Measurements from ENCODE around the gene HDAC4.

The HDAC4 gene

GRCh38 chr2:239119346-239120126 is 281.3 kb downstream of the HDAC4 start:
- ATAC-seq (ENCODE audit: low read depth): no peak
- no peak for DNase-seq (ENCODE audit: low spot score in 2 of 2)
- Mint-ChIP-seq H3K36me3 (peaks cover 7% of the 10 kb centered on the region), H3K27ac (no peak overlapping the region), H3K4me1 (peaks cover 5% of the 10 kb centered on the region), H3K9me3 (no peaks in the 10 kb centered on the region), H3K27me3 (peaks cover 2% of the 10 kb centered on the region), H3K4me3 (no peak overlapping the region)

GRCh38 chr2:239118675-239119211 is 282.1 kb downstream of the HDAC4 start:
- no peak for DNase-seq (ENCODE audit: low spot score in 2 of 2)

DNA sequence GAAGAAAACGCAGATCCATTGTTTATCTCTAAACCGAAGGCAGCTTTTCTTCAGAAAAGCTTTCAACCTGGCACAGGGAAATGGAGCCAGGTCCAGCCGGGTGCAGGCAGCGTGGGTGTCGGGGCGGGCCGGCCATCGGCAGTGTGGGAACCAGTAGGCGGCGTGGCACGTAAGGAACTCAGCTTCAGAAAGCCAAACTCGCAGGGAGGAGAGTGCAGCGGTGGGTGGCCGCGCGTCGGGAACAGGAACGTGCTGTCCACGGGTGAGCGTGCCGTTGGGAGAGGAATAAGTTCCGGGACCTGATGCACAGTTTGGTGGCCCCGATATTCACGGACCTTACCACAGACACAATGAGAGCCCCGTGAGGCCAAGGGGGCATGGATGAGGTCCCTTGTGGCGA is 282.6 kb downstream of the HDAC4 start:
- H3K9me3 Mint-ChIP-seq: no peaks in the 10 kb centered on the region
- H3K27ac Mint-ChIP-seq: no peak overlapping the region
- no peak overlapping the region for H3K4me3 Mint-ChIP-seq
- peaks cover 4% of the 10 kb centered on the region for H3K36me3 Mint-ChIP-seq
- H3K27me3 Mint-ChIP-seq: peaks cover 2% of the 10 kb centered on the region
- DNase-seq (ENCODE audit: low spot score in 2 of 2) (no peak), ATAC-seq (ENCODE audit: low read depth) (no peak)
- peaks cover 5% of the 10 kb centered on the region for H3K4me1 Mint-ChIP-seq

More at GRCh38 chr2:239118675-239119211, 282.1 kb downstream of the HDAC4 start:
- ATAC-seq (ENCODE audit: low read depth): no peak
- peaks cover 4% of the 10 kb centered on the region for H3K36me3 Mint-ChIP-seq
- no peak overlapping the region for H3K4me3 Mint-ChIP-seq
- H3K27me3 Mint-ChIP-seq: peaks cover 2% of the 10 kb centered on the region
- no peak overlapping the region for H3K27ac Mint-ChIP-seq
- peaks cover 5% of the 10 kb centered on the region for H3K4me1 Mint-ChIP-seq
- H3K9me3 Mint-ChIP-seq: no peaks in the 10 kb centered on the region

DNA sequence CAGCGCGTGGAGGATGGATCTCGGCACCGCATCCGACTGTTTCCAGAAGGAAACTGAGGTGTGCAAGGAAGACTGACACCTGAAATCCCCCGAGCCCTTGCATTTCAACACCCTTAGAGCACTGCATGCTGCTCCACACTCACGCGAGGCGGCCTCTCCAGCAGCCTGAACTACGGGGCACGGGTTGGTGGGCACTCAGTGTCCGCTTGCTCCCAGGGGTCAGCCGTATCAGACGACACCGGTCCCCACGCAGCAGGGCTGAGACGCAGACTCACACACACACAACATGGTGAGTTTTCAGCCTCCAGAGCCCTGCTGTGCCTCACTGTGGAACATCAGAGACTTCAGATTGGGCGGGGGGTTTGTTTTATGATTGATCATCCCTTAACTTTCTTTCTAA is 283.0 kb downstream of the HDAC4 start:
- ATAC-seq (ENCODE audit: low read depth) (no peak), DNase-seq (ENCODE audit: low spot score in 2 of 2) (no peak)
- peaks cover 5% of the 10 kb centered on the region for H3K4me1 Mint-ChIP-seq
- H3K27ac Mint-ChIP-seq: no peak overlapping the region
- no peaks in the 10 kb centered on the region for H3K9me3 Mint-ChIP-seq
- peaks cover 2% of the 10 kb centered on the region for H3K27me3 Mint-ChIP-seq
- peaks cover 4% of the 10 kb centered on the region for H3K36me3 Mint-ChIP-seq
- no peak overlapping the region for H3K4me3 Mint-ChIP-seq

DNA sequence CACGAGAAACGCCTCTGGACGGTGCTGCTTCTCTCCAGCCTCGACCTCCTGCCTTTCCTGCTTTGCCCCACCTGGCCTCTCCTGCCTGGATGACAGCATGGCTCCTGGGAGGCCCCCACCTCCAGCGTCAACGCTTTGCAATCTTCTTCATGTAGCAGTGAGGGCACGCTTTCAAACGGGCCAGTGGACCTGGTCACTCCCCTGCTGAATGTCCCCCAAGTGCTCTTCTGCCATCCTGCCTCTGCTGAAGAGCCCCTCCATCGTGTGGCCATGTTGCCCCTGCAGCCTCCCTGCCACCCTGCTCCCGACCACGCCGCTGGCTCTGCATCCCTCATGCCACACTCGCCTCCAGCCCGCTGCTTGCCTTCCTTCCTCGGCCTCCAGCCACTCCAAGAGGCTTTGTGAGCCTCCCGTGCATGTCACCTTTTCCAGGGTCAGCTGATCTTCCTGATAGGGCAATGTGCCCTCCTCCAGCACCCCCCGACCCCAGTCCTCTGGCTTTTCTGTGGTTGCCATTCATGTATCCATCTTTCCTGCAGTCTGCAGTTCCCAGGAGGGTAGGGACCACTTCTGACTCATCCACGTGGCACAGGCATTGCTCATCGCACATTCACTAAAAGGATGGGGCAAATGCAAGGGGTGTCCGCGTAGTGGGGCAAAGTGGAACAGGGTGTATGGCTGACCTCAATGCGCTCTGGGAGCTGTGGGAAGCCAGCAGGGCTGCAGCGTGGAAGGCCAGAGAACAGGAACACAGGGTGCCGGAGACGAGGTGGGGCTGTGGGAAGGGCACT is 284.2 kb downstream of the HDAC4 start:
- H3K4me1 Mint-ChIP-seq: peaks cover 5% of the 10 kb centered on the region
- H3K4me3 Mint-ChIP-seq: no peak overlapping the region
- H3K27me3 Mint-ChIP-seq: peaks cover 2% of the 10 kb centered on the region
- DNase-seq (ENCODE audit: low spot score in 2 of 2): no peak
- H3K27ac Mint-ChIP-seq: no peak overlapping the region
- no peak for ATAC-seq (ENCODE audit: low read depth)
- H3K36me3 Mint-ChIP-seq: peaks cover 4% of the 10 kb centered on the region
- no peaks in the 10 kb centered on the region for H3K9me3 Mint-ChIP-seq

DNA sequence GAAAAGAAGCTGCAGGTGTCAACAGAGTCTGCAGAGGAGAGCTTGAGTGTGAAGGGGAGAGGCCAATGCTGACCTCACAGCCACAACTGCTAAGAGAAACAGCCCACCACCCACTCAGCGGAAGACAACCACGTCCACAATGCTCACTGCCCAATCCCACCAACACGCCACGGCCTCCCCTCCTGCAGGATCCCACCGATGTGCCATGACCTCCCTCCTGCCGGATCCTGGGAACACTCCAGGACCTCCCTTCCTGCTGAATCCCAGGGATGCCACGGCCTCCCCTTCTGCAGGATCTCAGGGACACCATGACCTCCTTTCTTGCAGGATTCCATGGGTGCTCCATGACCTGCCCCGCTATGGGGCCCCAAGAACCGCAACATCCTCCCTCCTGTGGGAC is 285.2 kb downstream of the HDAC4 start:
- H3K27ac Mint-ChIP-seq: no peak overlapping the region
- no peaks in the 10 kb centered on the region for H3K9me3 Mint-ChIP-seq
- peaks cover 4% of the 10 kb centered on the region for H3K36me3 Mint-ChIP-seq
- H3K27me3 Mint-ChIP-seq: peaks cover 2% of the 10 kb centered on the region
- ATAC-seq (ENCODE audit: low read depth) (no peak), DNase-seq (ENCODE audit: low spot score in 2 of 2) (no peak)
- no peak overlapping the region for H3K4me3 Mint-ChIP-seq
- H3K4me1 Mint-ChIP-seq: peaks cover 5% of the 10 kb centered on the region

DNA sequence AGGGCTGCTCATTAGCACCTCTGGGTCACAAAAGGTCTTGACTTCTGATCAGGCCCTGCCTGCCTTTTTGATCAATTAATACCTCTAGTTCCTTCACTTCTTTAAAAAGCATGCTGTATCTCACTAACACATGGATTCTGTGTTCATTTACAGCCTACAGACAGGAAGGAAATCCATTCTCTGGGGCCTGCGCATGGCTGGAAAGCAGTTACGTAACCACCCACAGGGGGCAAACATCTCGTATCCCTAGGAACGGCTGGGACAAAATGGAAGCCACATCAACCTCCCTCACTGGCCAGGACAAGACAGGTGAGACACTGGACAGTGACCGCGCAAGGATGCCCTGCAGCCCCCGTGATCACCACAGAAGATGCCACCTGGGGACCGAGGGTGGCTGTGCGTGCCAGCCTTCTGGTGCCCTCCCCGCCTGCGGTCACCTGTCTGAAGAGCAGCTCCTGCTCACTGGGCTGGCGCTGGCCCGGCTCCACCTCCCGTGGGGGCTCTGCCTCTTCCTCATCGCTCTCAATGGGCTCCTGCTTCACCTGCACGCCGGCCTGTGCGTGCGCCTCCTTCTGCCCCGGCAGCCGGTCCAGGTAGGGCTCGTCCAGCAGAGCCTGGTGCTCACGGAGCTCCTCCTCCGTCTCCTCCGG is 286.1 kb downstream of the HDAC4 start:
- no peaks in the 10 kb centered on the region for H3K9me3 Mint-ChIP-seq
- H3K27me3 Mint-ChIP-seq: no peaks in the 10 kb centered on the region
- peaks cover 5% of the 10 kb centered on the region for H3K36me3 Mint-ChIP-seq
- no peak for ATAC-seq (ENCODE audit: low read depth)
- no peaks in the 10 kb centered on the region for H3K4me1 Mint-ChIP-seq
- no peak overlapping the region for H3K4me3 Mint-ChIP-seq
- no peak for DNase-seq (ENCODE audit: low spot score in 2 of 2)
- H3K27ac Mint-ChIP-seq: no peak overlapping the region

DNA sequence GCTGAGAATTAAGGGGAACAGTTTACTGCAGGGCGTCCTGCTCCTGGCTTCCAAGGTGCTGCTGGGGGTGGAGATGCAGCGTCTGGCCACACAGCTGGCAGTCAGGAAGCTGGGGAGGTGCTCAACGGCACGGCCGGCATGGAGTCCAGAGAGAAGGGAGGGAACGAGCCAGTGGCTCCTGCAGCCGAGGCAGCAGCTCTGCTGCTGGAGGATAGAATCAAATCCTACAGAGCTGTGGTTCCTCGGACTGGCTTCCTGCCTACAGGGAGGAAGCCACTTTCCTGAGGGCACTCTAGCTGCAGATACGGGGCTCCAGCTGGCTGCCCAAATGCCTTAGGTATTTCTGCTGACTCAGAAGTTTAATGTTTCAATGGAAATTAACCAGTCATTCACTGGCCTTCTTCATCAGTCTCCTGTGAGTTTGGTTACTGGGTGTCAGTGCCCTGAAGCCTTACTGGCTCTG is 286.7 kb downstream of the HDAC4 start:
- Mint-ChIP-seq H3K4me3 (no peak overlapping the region), H3K36me3 (peaks cover 11% of the 10 kb centered on the region), H3K9me3 (no peaks in the 10 kb centered on the region), H3K4me1 (no peaks in the 10 kb centered on the region), H3K27ac (no peak overlapping the region), H3K27me3 (no peaks in the 10 kb centered on the region)
- ATAC-seq (ENCODE audit: low read depth) (no peak), DNase-seq (ENCODE audit: low spot score in 2 of 2) (no peak)

GRCh38 chr2:239113615-239114014 is 287.2 kb downstream of the HDAC4 start:
- no peaks in the 10 kb centered on the region for H3K27me3 Mint-ChIP-seq
- no peak overlapping the region for H3K27ac Mint-ChIP-seq
- no peak for ATAC-seq (ENCODE audit: low read depth)
- H3K4me1 Mint-ChIP-seq: no peaks in the 10 kb centered on the region
- H3K9me3 Mint-ChIP-seq: no peaks in the 10 kb centered on the region
- DNase-seq (ENCODE audit: low spot score in 2 of 2): no peak
- H3K4me3 Mint-ChIP-seq: no peak overlapping the region
- peaks cover 11% of the 10 kb centered on the region for H3K36me3 Mint-ChIP-seq

GRCh38 chr2:239113171-239113570 is 287.6 kb downstream of the HDAC4 start:
- Mint-ChIP-seq H3K4me3 (no peak overlapping the region), H3K4me1 (no peaks in the 10 kb centered on the region), H3K36me3 (peaks cover 11% of the 10 kb centered on the region), H3K9me3 (no peaks in the 10 kb centered on the region), H3K27ac (no peak overlapping the region), H3K27me3 (no peaks in the 10 kb centered on the region)
- no peak for DNase-seq (ENCODE audit: low spot score in 2 of 2)
- no peak for ATAC-seq (ENCODE audit: low read depth)

DNA sequence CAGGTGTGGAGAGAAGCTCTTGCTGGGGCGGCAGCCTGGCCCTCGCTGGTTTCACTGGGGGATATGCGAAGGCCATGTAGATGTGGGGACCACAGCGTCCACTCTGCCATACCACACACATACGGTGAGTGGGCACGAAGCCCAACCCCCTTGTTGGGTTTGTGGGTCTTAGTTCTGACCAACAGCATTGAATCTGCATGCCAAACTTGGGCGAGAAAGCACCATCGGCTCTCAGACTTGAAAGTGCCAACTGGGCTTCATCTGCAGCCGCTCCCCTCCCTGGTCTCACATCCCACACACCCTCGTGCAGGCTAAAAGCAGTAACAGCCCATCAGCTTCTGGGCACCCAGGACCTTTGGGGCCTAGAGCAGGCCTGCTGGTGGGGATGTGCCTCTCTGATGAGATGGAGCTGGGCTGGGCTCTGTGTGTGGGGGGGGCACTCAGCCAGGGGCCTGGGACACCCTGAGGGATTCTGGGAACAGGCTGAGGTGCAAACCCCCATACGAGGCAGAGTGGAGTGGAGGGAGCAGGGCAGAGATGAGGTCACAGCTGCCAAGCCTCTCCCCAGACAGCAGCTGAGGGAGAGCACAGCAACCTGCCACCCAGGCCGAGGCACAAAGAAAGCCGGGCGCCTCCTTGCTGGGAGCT is 288.6 kb downstream of the HDAC4 start:
- ATAC-seq (ENCODE audit: low read depth) (no peak), DNase-seq (ENCODE audit: low spot score in 2 of 2) (no peak)
- H3K27me3 Mint-ChIP-seq: no peaks in the 10 kb centered on the region
- no peaks in the 10 kb centered on the region for H3K9me3 Mint-ChIP-seq
- H3K4me1 Mint-ChIP-seq: no peaks in the 10 kb centered on the region
- peaks cover 9% of the 10 kb centered on the region for H3K36me3 Mint-ChIP-seq
- H3K27ac Mint-ChIP-seq: no peak overlapping the region
- H3K4me3 Mint-ChIP-seq: no peak overlapping the region

GRCh38 chr2:239111401-239112100 is 289.3 kb downstream of the HDAC4 start:
- Mint-ChIP-seq H3K36me3 (peaks cover 9% of the 10 kb centered on the region), H3K27me3 (no peaks in the 10 kb centered on the region), H3K4me3 (no peak overlapping the region), H3K27ac (no peak overlapping the region), H3K4me1 (no peaks in the 10 kb centered on the region), H3K9me3 (no peaks in the 10 kb centered on the region)
- no peak for DNase-seq (ENCODE audit: low spot score in 2 of 2)
- ATAC-seq (ENCODE audit: low read depth): no peak

- no peaks in the 10 kb centered on the region for H3K9me3 Mint-ChIP-seq
- no peak for DNase-seq (ENCODE audit: low spot score in 2 of 2)
- H3K4me3 Mint-ChIP-seq: no peak overlapping the region
- no peak for ATAC-seq (ENCODE audit: low read depth)
- H3K36me3 Mint-ChIP-seq: peaks cover 10% of the 10 kb centered on the region
- no peaks in the 10 kb centered on the region for H3K27me3 Mint-ChIP-seq
- H3K27ac Mint-ChIP-seq: no peak overlapping the region
- H3K4me1 Mint-ChIP-seq: no peaks in the 10 kb centered on the region
Observed at GRCh38 chr2:239110595-239111048, 290.2 kb downstream of the HDAC4 start.

Data from memory B cell (primary cell).